Body of pancreas (tissue), 4 donors: ENCODE measurements around the gene ZNF415. TPM values are rescaled to one million over a fixed set of nuclear protein-coding genes. Genes with fewer than 3 reads are reported as not detected.

Experiments used
- ATAC-seq: fragments of 150-250 bp; one replicate; pipeline ENCODE4 v1.9.1; 2016
- DNase-seq, 4 donors: peaks; one replicate each; pipeline ENCODE4 v3.0.0-alpha.2; 2019
- H3K27ac ChIP-seq, 4 donors: fragments of 200-600 bp; sonication (generic); 1 replicate in 3 of 4; 2 replicates in 1 of 4; pipeline versions ENCODE4 v1.5.1 to v1.6.1; 2016 to 2019; ENCODE audit warnings: mild to moderate bottlenecking in 1 of 4, mixed read lengths in 1 of 4, moderate library complexity in 1 of 4
- H3K27me3 ChIP-seq, 2 donors: fragments of 200-600 bp; sonication (generic); one replicate each; pipeline ENCODE4 v1.6.0; 2016; ENCODE audit warnings: mild to moderate bottlenecking in 1 of 2
- H3K36me3 ChIP-seq, 2 donors: fragments of 200-600 bp; sonication (generic); replicated peaks in 1 of 2; 2 replicates each; pipeline ENCODE4 v1.5.1; 2016; ENCODE audit warnings: low read depth in 2 of 2; ENCODE audit not compliant: insufficient read depth in 1 of 2
- H3K4me1 ChIP-seq: fragments of 200-600 bp; sonication (generic); one replicate; pipeline ENCODE4 v1.6.0; 2016
- H3K4me3 ChIP-seq, 2 donors: fragments of 200-600 bp; sonication (generic); 1 replicate in 1 of 2; 2 replicates in 1 of 2; pipeline ENCODE4 v1.5.1; 2016 to 2019
- H3K9me3 ChIP-seq, 3 donors: fragments of 200-600 bp; sonication (generic); 1 replicate in 2 of 3; 2 replicates in 1 of 3; pipeline ENCODE4 v1.5.1; 2016
- POLR2A ChIP-seq, 3 donors: fragments of 450-650 bp; IDR thresholded peaks; one replicate each; pipeline ENCODE4 v1.6.1; 2016; ENCODE audit warnings: antibody characterized with exemption in 3 of 3, mild to moderate bottlenecking in 2 of 3
- WGBS, 2 donors: methylation state at CpG; one replicate each; pipeline ENCODE4 v1.1.5; 2017; 5-methylcytosine and 5-hydroxymethylcytosine counted together
- intact Hi-C: fragments of 100-400 bp; cut with DNase I; formaldehyde crosslinking; loops from one replicate; pipeline ENCODE4 v1.15.1; 2023
- total RNA-seq, 2 donors: library from RNA; depleted of rRNA; stranded (reverse); fragments of >200 nt; gene quantifications; one replicate each; pipeline ENCODE4 v1.1.0, GENCODE V29; 2016
- TF ChIP-seq, protein P1 (sequence below), 7 experiments: fragments of 450-650 bp in 4 of 7; fragments of 200-600 bp in 3 of 7; sonication (generic) in 3 of 7; IDR thresholded peaks; one replicate each; pipeline ENCODE4 v1.5.1; 2016 to 2019; ENCODE audit warnings: antibody characterized with exemption in 7 of 7

Gene ZNF415
- total RNA-seq, 2 donors from 2014 or later = 3.9 to 6.9 TPM

DNA sequence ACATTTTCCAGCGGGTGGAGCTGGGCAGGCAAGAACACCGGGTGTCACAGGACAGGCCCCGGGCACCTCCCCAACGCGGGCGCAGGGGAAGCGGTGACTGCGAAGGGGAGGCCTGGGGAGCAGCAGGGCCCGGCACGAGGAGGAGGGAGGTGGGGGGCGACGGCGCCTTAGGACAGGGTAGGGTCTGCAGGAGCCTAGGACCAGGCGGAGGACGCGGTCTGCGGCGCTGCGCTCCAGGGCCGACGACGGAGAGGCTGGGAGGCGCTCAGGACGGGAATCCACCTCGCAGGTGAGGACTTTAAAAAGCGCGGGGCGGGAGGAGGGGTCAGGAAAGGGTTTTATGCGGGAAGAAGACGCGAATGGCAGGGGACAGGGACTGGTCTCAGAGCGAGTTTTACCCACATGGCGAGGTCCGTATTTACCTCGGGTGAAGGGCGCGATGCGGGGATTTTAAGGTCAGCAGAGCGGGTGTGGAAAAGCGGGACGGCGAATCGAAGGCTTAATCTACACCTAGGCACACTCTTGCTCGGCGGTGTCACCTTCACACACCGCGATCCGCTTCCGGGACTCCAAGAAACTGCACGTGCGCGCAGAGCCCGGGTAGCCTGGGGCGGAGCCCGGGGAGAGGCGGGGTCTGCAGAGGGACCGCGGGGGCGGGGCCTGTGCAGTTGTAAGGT is 74.7 kb downstream of the ZNF415 start:
- intact Hi-C loops = no loop called here
- DNase-seq (peak; percentile 50 to 62 (median 54)), ATAC-seq (peak; percentile 79)
- no peaks in the 10 kb centered on the region for H3K36me3 ChIP-seq
- 2 to 3% methylated on average over 35 to 59 of the region's 59 CpGs for WGBS, 2 donors
- no peaks in the 10 kb centered on the region for H3K27me3 ChIP-seq
- no peaks in the 10 kb centered on the region for H3K4me1 ChIP-seq
- H3K4me3 ChIP-seq = no peak overlapping the region
- H3K27ac ChIP-seq = peak overlapping the region in 1 of 4 donors; percentile 41
- TF ChIP-seq, protein P1, sequence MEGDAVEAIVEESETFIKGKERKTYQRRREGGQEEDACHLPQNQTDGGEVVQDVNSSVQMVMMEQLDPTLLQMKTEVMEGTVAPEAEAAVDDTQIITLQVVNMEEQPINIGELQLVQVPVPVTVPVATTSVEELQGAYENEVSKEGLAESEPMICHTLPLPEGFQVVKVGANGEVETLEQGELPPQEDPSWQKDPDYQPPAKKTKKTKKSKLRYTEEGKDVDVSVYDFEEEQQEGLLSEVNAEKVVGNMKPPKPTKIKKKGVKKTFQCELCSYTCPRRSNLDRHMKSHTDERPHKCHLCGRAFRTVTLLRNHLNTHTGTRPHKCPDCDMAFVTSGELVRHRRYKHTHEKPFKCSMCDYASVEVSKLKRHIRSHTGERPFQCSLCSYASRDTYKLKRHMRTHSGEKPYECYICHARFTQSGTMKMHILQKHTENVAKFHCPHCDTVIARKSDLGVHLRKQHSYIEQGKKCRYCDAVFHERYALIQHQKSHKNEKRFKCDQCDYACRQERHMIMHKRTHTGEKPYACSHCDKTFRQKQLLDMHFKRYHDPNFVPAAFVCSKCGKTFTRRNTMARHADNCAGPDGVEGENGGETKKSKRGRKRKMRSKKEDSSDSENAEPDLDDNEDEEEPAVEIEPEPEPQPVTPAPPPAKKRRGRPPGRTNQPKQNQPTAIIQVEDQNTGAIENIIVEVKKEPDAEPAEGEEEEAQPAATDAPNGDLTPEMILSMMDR (IDR thresholded peaks at IDR 0.05) = no peak
- TF ChIP-seq POLR2A (IDR thresholded peaks at IDR 0.05) = peak in 2 of 3 donors; percentile 20 to 29
- peaks cover 0 to 2% (median 0%) of the 10 kb centered on the region in 3 donors for H3K9me3 ChIP-seq

Other genes starting within 250 kb of the ZNF415 start
- gene ZNF320, start 235.3 kb downstream of the ZNF415 start, total RNA-seq = 1 to 10 TPM; 2.3 to 9.2 TPM
- gene ZNF888, start 209.5 kb downstream of the ZNF415 start, total RNA-seq = 1 to 10 TPM; 6.3 to 6.7 TPM
- gene ZNF816, start 170.0 kb downstream of the ZNF415 start, total RNA-seq = 1 to 10 TPM; 4.9 to 7.5 TPM
- gene ERVV-1, start 119.0 kb downstream of the ZNF415 start, total RNA-seq = not detected
- not detected for gene ERVV-2, start 88.2 kb downstream of the ZNF415 start, total RNA-seq
- 10 to 100 TPM; 16.6 to 32.3 TPM for gene ZNF160, start 29.5 kb downstream of the ZNF415 start, total RNA-seq
- gene ZNF347, start 26.1 kb upstream of the ZNF415 start, total RNA-seq = 1 to 10 TPM; 4.0 to 9.9 TPM
- gene ZNF665, start 60.4 kb upstream of the ZNF415 start, total RNA-seq = 1 to 10 TPM in 1 of 2 donors, under 1 TPM in 1; 0.78 to 3.3 TPM
- 1 to 10 TPM; 2.3 to 3.4 TPM for gene ZNF677, start 122.0 kb upstream of the ZNF415 start, total RNA-seq
- gene VN1R2, start 125.4 kb upstream of the ZNF415 start, total RNA-seq = not detected
- gene VN1R4, start 134.8 kb upstream of the ZNF415 start, total RNA-seq = not detected
- gene ZNF845, start 200.8 kb upstream of the ZNF415 start, total RNA-seq = 1 to 10 TPM; 3.0 to 4.2 TPM
- gene ZNF525, start 232.8 kb upstream of the ZNF415 start, total RNA-seq = 10 to 100 TPM; 12.2 to 14.2 TPM